Loucy (cell line): Measurements from ENCODE around the gene EVI5.

Experiments
- CTCF ChIP-seq: fragments of 200-600 bp; sonication (generic); conservative IDR thresholded peaks from 2 replicates; pipeline ENCODE4 v1.5.1; 2014; ENCODE audit warnings: mild to moderate bottlenecking, antibody characterized with exemption, low read length
- EZH2phosphoT487 ChIP-seq: fragments of 200-600 bp; IDR thresholded peaks from 2 replicates; pipeline ENCODE4 v1.6.1; 2018; ENCODE audit warnings: antibody characterized with exemption, mild to moderate bottlenecking, moderate library complexity, borderline replicate concordance

DNA sequence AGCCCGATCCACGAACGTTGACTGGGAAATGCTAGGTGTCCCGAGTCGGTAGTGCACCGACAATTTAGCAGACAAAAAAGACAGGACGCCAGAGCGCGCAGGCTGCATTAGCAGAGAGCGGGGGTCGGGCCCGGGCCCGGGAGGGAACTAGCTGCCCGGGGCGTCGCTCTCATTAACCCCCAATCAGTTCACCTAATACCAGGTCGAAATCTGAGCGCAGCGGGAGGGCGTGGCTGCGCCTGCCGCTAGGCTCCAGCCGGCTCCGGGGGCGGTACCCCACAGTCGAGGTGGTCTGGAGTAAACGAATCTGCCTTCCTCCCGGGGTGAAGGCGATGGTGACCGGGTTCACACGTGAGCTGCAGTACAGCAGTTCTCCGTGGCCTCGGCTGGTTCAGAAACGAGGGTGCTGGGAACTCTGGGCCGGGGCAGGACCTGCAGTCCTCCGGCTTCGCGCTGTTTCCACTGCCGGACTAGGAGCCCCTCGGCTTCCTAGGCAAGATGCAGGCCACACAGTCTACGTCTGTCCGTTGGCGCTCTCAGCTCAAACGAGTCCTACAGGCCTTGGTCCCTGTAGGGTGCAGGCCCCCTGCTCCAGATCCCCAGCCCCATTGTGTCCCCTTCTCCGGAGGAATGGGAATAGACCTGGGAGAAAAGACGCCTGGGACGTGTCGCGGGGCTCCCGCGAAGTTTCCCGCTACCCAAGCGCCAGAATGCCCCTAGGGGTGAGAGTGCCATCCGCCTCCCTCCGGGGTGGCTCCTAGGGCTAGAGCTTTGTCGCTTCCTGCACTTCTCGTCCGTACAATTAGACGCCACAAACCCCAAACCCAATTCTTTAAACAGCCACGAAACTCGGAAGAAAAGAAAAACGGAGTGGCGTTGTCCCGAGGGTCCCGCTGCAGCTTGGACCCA is 300.2 kb downstream of the EVI5 start:
- TF ChIP-seq EZH2phosphoT487, result no peak
- TF ChIP-seq CTCF, result peak; percentile 48
